ENCODE results near the gene TSPAN6. TPM values are rescaled to one million over a fixed set of nuclear protein-coding genes. Genes with fewer than 3 reads are reported as not detected.

The TSPAN6 gene
- total and polyA plus RNA-seq, 10 of the 15 experiments (the other 5 are each of a cell fraction or from before 2014, with no cell fraction given) = 0.04 to 0.23 (median 0.08) TPM; not detected in 5

DNA sequence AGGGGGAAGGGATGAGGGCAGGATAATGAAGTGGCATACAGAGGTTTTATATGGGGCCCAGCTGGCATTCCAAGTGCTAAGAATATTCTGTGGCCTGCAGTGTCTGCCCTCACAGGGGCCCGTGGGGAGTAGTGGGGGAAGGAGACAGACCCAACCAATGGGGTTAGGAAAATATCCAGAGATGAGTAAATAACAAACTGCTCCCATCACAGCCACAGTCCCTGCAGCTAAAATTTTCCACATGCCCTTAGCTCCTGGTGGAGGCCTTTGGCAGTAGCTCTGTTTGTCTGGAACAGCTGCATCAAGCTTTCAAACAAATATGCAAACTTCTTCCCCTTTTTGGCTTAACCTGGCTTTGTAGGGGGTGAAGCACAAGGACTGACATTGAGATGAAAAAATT, 10.5 kb upstream of the TSPAN6 start:
- H4K20me1 ChIP-seq (ENCODE audit: control insufficient read depth, insufficient read depth) = no peaks in the 10 kb centered on the region
- ChIA-PET RAD21 (ENCODE audit: unreplicated experiment) (no interaction called here), POLR2A (no interaction called here), CTCF (interaction anchor here (1.3 to 1.6 kb wide), 3 partner anchors 10 to 25 kb away, joined by 3 to 5 read pairs (median 4); no protein-coding TSS in a partner anchor), SMC1A (ENCODE audit: uncharacterized antibody, unreplicated experiment) (no interaction called here)
- no peaks in the 10 kb centered on the region for H3K36me3 ChIP-seq (ENCODE audit: control insufficient read depth in 2 of 2, insufficient read depth in 2 of 2, low read length in 1 of 2)
- no peak overlapping the region for H3K27ac ChIP-seq (ENCODE audit: control insufficient read depth, insufficient read depth)
- no peaks in the 10 kb centered on the region; a peak in 1 of 4 replicates for H3K27me3 ChIP-seq (replicated peaks in 1 of 2; ENCODE audit: control insufficient read depth in 2 of 2, insufficient read depth in 2 of 2, low read length in 1 of 2)
- DNase-seq (ENCODE audit: low read depth, low spot score) (no peak), ATAC-seq (no peak), FAIRE-seq (no peak)
- intact Hi-C loops (cut with micrococcal nuclease; ENCODE audit: unreplicated experiment) = no loop called here
- BruUV-seq (replicated peaks) = no TSS peak
- 0% methylated on average over 1 of the region's 1 CpG for WGBS (ENCODE audit: insufficient coverage, insufficient replicate concordance, low lambda C conversion rate, missing lambda C conversion rate)
- TF ChIP-seq, protein P1, sequence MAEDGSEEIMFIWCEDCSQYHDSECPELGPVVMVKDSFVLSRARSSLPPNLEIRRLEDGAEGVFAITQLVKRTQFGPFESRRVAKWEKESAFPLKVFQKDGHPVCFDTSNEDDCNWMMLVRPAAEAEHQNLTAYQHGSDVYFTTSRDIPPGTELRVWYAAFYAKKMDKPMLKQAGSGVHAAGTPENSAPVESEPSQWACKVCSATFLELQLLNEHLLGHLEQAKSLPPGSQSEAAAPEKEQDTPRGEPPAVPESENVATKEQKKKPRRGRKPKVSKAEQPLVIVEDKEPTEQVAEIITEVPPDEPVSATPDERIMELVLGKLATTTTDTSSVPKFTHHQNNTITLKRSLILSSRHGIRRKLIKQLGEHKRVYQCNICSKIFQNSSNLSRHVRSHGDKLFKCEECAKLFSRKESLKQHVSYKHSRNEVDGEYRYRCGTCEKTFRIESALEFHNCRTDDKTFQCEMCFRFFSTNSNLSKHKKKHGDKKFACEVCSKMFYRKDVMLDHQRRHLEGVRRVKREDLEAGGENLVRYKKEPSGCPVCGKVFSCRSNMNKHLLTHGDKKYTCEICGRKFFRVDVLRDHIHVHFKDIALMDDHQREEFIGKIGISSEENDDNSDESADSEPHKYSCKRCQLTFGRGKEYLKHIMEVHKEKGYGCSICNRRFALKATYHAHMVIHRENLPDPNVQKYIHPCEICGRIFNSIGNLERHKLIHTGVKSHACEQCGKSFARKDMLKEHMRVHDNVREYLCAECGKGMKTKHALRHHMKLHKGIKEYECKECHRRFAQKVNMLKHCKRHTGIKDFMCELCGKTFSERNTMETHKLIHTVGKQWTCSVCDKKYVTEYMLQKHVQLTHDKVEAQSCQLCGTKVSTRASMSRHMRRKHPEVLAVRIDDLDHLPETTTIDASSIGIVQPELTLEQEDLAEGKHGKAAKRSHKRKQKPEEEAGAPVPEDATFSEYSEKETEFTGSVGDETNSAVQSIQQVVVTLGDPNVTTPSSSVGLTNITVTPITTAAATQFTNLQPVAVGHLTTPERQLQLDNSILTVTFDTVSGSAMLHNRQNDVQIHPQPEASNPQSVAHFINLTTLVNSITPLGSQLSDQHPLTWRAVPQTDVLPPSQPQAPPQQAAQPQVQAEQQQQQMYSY (CRISPR knock-in tag; IDR thresholded peaks at IDR 0.05) = no peak
- TF ChIP-seq POLR2A (IDR thresholded peaks at IDR 0.05; ENCODE audit: low read depth, low read length) (no peak), SMC3 (IDR thresholded peaks at IDR 0.05; ENCODE audit: borderline replicate concordance, low read length) (no peak), RBBP5 (conservative IDR thresholded peaks at IDR 0.05) (no peak), GATAD2B (conservative IDR thresholded peaks at IDR 0.05; ENCODE audit: low read depth) (no peak), TARDBP (IDR thresholded peaks at IDR 0.05; ENCODE audit: borderline replicate concordance) (no peak), SRF (IDR thresholded peaks at IDR 0.05; ENCODE audit: low read depth in 2 of 2, low read length in 2 of 2) (no peak), PAX5 (IDR thresholded peaks at IDR 0.05; ENCODE audit: borderline replicate concordance, low read depth, low read length) (no peak), LARP7 (IDR thresholded peaks at IDR 0.05) (no peak)
- TF ChIP-seq, protein P2, sequence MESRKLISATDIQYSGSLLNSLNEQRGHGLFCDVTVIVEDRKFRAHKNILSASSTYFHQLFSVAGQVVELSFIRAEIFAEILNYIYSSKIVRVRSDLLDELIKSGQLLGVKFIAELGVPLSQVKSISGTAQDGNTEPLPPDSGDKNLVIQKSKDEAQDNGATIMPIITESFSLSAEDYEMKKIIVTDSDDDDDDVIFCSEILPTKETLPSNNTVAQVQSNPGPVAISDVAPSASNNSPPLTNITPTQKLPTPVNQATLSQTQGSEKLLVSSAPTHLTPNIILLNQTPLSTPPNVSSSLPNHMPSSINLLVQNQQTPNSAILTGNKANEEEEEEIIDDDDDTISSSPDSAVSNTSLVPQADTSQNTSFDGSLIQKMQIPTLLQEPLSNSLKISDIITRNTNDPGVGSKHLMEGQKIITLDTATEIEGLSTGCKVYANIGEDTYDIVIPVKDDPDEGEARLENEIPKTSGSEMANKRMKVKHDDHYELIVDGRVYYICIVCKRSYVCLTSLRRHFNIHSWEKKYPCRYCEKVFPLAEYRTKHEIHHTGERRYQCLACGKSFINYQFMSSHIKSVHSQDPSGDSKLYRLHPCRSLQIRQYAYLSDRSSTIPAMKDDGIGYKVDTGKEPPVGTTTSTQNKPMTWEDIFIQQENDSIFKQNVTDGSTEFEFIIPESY (IDR thresholded peaks at IDR 0.05) = no peak
- TF ChIP-seq, protein P3, sequence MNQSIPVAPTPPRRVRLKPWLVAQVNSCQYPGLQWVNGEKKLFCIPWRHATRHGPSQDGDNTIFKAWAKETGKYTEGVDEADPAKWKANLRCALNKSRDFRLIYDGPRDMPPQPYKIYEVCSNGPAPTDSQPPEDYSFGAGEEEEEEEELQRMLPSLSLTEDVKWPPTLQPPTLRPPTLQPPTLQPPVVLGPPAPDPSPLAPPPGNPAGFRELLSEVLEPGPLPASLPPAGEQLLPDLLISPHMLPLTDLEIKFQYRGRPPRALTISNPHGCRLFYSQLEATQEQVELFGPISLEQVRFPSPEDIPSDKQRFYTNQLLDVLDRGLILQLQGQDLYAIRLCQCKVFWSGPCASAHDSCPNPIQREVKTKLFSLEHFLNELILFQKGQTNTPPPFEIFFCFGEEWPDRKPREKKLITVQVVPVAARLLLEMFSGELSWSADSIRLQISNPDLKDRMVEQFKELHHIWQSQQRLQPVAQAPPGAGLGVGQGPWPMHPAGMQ (IDR thresholded peaks at IDR 0.05; ENCODE audit: borderline replicate concordance) = no peak
- TF ChIP-seq, protein P4, sequence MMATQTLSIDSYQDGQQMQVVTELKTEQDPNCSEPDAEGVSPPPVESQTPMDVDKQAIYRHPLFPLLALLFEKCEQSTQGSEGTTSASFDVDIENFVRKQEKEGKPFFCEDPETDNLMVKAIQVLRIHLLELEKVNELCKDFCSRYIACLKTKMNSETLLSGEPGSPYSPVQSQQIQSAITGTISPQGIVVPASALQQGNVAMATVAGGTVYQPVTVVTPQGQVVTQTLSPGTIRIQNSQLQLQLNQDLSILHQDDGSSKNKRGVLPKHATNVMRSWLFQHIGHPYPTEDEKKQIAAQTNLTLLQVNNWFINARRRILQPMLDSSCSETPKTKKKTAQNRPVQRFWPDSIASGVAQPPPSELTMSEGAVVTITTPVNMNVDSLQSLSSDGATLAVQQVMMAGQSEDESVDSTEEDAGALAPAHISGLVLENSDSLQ (IDR thresholded peaks at IDR 0.05) = no peak
- H3K4me3 ChIP-seq = no peak overlapping the region
- no peak overlapping the region for H3K9ac ChIP-seq (ENCODE audit: control insufficient read depth, insufficient read depth, low read length)
- in situ Hi-C loops (cut with MboI) = no loop called here
- no peaks in the 10 kb centered on the region for H3K4me1 ChIP-seq (ENCODE audit: control insufficient read depth, insufficient read depth, low read length)
- H3K79me2 ChIP-seq (ENCODE audit: control insufficient read depth, insufficient read depth, low read length) = no peaks in the 10 kb centered on the region
- no peak overlapping the region for H3K4me2 ChIP-seq (ENCODE audit: control insufficient read depth, insufficient read depth)
- no peak overlapping the region for H2AFZ ChIP-seq (ENCODE audit: control insufficient read depth, low read depth, low read length)
- H3K9me3 ChIP-seq (replicated peaks; ENCODE audit: control insufficient read depth, insufficient read depth, low read length) = no peaks in the 10 kb centered on the region
